NCI-H187 (cell line): ENCODE data around the gene MTTP.

Source experiments
- DNase-seq, 2 experiments: peaks; one replicate each; lab custom pipeline; 2025; lab: John Stamatoyannopoulos, UW

Gene MTTP

DNA sequence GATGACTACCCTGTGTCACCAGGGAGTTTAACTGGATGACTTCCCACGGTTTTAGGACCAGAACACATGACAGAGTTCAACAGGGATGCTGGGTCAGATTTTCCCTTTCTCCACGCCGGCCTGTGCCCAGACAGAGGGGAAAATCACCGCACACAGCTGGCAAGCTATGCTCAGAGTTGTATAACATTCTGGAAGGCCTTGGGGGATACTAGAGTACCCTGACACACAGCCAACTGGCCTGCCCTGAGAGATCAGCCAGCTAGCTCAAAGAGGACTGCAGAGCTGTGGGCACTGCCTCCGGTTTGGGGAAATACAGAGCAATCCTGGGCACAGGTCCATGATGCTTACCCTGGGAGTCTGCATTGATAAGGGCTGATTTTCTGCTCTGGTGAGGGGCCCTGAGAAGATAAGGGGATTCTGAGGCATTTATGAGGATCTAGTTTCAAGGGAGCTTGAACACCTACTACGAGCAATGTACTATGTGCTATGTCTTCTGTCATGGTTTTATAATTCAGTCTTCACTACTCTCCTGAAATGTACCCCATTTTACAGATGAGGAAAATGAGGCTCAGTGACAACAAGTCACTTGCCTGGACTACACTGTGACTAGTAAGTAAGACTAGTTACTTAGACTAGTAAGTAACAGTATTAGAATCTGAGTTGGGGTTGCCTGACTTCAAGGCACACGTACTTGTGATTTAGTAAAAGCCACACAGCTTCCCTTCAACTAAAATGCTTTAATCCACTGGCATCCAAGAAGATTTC lies 68.3 kb downstream of the MTTP start:
- DNase-seq = no peak

DNA sequence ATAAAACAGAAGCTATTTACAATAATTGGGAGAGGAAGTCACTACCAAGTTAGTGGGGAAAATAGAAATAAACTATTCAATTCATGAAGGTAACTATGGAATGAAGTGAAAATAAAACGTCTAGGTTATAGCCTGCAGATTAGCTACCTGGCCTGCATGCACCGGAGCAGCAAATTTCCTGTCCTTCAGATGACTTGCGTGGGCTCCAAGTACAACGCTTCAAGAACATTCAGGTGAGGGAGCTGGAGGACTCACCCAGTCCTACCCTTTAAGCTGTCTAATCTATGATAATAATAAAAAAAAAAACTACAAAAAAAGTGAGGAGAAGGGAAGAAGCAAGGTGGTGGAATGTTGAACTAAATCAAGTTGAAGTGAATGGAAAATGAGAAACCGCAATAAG lies 69.8 kb downstream of the MTTP start:
- DNase-seq = no peak

DNA sequence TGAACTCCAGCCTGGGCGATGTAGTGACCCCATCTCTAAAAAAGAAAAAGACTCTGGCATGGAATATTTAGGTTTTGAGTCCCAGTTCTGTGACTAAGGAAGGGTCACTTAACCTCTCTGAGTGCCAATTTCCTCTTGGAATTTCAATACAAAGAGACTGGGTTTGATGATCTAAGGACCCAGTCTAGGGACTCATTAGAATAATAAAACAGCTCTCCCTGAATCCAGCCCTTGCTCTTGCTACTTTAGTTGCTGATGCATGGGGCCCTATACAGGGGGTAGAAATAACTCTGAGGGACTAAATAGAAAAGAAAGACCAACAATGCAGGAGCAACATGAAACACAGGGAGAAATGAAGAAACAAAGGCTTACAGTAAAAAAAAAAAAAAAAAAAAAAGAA lies 70.4 kb downstream of the MTTP start:
- no peak for DNase-seq

DNA sequence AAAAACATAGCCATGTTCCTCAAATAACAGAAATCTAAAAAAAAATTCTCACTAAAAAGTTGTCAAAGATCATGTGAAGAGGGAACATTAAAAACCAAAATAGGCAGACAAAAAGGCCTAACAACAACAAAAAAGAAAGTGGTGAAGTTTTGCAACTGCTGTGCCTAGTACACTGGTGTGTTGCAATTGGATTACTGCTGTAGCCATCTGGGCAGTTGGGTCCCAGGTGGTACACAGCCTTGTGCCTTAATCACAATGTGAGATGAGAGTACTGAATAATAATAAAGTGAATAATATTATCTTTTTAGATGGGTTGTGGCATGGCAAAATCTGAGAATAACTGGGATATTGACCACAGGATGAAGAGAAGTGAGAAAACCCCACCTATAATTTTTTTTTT lies 71.0 kb downstream of the MTTP start:
- DNase-seq = no peak

DNA sequence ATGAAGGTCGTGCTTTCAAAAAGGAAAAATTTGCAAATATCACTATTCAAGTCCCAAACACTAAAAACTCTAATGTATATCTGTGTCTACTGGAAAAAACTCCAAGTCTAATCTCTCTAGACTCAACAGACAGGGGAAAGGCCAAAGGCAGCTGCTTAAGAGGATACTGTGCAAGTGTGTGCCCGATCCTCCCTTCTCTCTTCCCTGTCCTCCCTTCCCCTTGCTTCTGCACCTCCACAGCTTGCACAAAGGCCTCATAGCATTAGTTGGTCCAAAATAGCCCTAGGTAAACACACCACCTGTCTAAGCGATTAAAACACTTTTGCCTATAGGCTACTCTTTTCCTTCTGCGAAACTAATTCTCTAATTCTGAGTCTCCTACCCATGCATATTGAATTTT lies 72.4 kb downstream of the MTTP start:
- no peak for DNase-seq

DNA sequence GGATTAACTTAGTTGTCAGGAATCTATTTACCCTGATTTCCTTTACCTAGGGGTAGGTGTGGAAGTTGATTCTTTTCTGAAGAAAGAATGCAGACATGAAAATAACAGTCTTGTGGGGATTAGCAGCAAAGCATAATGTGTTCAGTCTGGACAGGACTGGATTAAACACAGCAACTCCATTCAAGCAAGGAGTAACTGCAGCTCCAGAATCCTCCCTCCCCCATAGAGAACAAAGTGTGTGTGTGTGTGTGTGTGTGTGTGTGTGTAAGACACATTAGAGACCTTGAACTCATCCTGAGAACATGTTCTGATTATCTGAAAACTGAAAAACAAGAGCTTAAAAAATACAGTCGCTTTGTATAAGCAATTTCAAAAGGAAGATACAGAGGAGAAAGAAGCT lies 73.7 kb downstream of the MTTP start:
- no peak for DNase-seq

DNA sequence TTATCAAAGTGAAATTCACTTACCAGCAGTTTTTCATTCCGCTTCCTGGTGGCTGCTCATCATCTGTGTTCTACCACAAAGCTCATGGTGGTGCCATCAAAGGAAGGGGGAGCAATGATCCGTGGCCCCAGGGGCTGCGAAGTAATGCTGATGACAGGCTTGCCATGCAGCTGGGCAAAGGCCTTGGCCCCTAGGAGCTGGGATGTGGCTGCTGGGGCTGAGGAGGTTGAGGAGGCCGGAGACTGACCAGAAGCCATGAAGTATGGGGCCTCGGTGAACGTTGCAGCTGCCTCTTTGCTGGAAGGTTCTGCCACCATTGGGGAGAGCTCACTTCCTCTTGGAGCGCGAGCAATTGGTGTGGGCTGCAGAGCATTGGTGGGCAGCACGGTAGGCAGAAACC lies 74.6 kb downstream of the MTTP start:
- DNase-seq = no peak

DNA sequence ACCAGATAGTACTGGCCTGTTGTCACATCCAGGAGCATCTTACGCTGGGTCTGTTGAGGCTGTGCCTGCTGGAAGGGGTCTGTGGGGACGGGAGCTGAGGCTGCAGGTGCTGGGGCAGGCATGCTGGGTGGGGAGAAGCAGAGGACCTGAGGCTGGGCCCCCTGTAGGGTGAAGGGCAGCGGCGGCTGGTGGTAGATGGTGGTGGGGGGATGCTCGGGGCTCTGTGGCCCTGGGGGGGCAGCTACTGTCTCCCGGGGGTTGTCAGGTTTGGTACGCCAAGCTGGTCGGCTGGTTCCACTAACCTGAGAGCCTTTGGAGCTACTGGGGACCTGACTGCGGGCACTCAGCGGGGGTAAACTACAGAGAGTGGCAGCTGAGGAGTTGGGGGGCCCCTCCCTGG lies 75.2 kb downstream of the MTTP start:
- no peak for DNase-seq

DNA sequence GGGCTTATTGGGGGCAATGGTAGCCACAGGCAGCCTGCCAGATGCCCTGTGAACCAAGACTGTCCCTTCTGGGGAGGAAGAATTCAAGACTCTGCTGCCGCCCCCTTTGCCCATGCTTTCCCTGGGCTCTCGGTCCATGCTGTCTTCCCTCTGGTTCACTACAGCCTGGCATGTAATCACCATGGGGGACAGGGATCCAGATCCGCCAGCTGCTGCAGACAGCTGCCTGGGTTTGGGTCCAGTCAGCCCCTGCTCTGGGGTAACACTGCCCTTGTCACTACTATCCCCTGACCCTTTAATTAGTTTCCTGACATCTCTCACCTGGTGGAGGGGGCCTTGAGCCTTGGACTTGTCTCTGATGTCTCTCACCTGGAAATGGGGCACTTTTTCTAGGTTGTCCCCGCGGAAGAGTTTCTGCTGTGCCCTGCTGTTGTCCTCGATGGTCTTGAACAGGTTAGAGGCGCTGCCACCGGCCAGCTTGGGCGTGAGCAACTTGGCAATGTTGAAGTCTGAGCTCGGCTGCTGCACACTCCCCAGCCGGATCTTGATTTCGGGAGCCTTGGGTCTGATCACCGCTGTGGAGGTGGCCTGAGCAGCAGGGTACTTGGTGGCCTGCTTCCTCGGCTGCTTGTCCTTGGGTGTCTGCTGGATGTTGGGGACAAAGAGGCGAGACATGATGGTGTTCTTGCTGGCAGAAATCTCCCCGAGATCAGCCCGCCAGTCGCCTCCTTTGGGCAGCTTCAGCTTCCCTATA lies 76.6 kb downstream of the MTTP start:
- DNase-seq = no peak

DNA sequence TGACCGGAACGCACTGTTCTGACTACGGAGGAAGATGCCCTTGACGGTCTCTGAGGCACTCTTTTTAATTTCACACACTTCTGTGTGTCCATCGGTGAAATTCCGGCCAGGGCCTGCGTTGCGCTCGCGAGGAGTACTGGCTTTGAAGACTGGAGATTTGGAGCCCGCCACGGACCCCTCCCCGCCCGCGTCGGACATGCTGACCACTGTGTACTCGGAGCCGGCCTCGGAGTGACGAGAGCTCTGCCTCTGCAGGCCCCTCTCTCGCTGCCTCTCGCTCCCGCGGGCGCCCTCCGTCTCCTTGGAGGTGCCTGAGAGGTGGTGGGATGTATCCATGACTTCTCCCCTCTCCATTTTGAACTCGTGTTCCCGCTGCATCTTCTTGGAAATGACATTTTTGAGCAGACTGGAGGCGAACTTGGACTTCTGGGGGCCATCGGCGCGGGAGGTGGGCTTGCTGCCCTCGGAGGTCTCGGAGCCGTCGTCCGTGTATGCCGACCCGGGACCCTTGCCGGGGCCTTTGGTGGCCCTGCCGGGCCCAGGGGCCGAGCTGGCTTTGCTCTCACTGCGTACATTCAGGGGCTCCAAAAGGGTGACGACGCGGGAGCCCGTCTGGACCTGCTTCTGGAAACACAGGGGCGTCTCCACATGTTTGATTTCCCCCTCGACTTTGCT lies 77.3 kb downstream of the MTTP start:
- no peak for DNase-seq

DNA sequence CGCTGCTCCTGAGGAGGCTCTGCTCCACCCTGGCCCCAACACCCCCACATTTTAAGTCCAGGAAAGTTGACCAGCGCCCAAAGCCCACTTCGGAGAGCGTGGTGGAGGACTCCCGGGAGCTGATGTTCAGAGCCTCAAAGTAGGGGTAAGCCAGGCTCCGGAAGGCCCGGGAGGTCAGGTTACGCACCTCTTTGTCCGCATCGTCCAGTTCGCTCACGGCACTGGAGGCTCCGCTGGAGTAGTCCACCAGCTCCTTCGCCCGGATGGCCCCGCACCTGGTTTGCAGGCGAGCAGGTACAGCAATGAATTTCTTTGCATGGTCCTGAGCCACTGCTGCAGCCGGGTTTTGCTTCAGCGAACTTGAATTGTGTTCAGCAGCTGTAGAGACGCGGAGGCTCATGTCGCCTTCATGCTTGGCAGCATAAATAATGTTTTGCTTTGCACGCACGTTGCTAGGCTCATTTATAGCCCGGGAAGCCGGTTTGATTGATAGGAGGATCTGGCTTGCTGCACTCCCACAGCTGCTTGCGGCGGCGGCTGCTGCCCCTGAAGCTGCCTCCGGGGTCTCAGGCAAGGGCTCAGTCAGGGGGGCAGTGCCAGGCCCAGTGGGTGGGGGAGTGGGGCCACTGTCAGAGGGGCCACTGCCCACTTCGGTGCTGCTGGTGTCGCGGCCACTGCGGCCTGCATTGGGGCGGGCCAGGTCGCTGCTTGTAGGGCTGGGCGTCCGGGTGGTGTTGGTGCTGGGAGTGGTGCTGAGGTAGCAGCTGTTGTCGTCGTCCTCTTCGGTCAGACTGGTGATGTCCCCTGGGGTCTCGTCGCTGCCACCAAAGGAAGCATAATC lies 78.2 kb downstream of the MTTP start:
- DNase-seq = no peak

DNA sequence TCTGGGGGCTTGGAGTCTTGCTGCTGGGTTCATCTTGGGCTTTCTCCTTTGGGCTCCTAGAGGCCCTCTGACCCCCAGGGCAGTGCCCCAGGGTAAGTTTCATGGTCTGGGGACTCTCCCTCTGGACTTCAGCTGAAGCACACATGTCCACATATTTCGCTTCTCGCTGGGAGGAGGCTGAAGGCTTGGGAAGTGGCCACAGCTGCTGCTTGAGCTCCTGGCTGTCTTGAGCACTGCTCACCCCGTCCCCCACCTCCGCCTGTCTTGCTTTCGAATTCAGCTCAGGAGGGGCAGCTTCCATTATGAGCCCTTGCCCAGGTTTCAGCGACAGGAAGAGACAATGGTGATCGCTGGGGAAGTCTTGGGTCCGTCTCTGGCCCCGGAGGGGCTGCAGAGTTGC lies 79.3 kb downstream of the MTTP start:
- no peak for DNase-seq

DNA sequence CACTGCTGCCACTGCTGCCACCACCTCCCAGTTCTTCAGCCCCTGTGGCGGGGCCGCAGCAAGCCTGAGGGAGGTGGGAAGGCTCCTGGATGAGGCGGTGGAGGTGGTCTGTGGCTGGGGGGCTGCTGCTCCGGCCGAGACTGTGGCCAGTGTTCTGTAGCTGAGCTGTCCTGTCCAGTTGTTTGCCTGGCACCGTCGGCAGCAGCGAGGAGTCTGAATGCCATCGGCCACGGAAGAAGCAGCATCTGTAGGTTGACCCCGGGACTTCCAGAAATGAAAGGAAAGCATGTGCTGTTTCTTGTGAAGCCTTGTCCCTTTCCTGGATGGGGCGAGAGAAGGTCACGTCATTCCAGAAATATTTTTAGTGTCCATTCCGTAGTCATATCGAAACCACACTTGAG lies 79.7 kb downstream of the MTTP start:
- DNase-seq = no peak

DNA sequence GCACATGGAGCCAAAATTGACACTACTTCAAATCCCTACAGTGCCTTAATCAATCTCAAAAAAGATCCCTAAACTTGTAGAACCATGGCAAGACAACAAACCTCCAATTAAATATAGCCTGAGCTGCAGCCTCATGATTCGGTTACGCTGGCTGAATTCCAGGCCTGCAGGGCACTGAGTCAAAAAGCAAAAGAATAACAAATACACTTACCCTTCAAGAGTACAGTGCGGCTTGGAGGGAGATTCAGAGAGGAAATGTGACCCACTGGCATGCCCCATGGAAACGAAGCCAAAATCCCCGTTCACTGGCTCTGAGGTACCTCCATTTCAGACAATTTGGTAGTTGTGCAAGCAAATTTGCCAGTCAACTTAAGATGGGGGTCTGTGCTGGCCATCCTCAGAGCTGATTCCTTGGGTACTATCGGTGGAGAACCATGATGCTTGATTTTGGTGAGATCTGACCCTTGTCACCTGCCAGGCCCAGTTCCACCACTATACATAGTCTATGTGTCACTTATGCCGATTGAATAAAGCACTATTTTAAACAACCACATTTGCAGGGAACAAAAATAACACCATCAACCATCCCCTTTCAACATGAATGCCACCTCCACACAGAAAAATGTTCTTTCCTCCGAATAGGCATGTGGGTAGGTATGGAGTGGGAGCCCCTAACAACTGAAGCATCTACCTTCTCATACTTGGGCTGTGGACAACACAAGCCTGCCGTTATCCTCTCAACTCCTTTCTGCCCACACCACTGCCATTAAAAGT lies 80.9 kb downstream of the MTTP start:
- DNase-seq = no peak

DNA sequence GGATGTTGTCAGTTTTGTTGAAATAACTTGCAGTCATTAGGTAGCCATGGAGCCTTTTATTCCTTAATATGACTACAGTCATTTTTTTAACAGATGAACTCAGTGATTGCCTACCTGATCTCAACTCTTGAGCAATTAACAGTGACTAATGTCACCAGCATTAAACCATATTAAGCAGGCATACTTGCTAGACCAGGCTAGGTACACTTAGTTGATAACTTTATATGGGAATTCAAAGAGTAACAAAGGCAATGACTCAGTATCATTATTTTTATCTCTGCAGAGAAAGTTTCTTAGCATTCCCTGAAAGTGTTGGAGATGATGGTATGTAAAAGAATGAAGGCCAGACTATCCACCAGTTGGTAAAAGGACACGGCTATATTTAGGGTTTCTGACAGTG lies 83.2 kb downstream of the MTTP start, which contains the start of gene C4orf54:
C4orf54 (minus strand) TSS at position 31 of the 400 bp plus-strand sequence. CDS start 3,180 bp downstream, outside the sequence.
- DNase-seq = no peak

DNA sequence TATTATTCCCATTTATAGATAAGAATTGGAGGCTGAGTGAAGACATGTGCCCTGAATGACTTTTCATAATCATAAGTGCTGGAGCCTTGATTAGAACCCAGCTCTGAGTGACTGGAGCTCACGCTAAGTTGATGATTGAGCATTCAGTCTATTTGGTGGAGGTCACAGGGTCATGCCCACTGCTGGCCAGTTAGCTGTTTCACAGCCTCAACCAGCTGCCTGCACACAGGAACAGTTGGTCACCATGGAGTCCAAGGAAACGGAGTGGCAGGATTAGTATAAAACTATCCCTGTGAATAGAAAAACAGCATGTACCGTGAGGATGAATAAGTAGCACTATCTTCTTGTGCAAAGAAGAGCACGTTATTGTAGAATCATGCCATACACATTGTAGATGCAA lies 84.0 kb downstream of the MTTP start:
- DNase-seq = no peak

DNA sequence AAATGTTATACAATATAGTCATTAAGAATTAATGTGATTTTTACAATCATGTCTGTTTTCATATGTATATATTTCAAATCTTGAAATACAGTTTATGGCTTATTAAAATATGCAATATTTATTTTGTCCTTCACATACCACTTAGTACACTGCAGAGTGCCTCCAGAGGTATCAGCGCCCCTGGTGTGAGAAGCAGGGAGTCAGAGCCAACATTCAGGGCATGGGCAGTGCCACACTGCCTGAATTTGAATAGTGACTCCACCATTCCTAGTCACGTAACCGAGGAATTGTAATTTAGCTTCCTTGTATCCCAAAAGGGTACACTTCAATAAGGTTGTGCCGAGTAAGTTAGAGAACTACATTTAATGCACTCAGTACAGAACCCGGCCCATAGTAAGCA lies 87.3 kb downstream of the MTTP start:
- DNase-seq = no peak

DNA sequence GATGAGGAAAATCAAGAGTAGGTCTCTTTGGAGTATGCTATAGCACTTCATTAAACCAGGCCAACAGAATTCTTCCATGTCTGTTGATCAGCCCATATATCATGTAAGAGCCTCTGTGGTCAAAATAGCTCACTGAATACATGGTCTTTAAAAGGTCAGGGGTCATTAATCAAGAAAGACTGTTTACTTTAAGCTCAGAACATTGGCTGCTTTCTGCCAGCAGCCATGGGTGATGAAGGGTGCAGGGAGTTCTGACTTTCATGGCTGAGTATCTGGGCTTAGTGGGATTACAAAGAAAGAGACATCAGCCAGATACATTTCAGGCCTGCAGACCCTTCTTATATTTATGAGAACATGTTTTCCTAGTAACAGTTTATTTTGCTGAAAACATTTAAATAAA lies 90.1 kb downstream of the MTTP start:
- no peak for DNase-seq

DNA sequence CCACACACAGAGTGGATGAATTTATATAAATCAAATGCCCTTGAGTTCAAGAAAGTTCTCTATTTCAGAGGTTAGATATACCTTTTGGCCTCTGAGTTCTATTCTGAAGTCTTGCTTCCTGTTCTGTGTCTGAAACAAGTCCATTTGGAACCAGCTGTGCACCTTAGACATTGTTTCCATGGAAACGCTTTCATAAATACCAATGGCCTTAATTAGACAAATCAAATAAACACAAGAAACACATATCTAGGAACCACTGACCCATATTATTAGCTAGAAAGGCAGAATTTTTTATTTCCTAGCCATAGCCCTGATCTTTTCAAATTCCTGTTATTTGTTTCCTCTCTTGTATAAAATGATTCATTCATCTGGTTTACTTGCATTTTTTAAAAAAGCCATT lies 91.4 kb downstream of the MTTP start:
- no peak for DNase-seq

DNA sequence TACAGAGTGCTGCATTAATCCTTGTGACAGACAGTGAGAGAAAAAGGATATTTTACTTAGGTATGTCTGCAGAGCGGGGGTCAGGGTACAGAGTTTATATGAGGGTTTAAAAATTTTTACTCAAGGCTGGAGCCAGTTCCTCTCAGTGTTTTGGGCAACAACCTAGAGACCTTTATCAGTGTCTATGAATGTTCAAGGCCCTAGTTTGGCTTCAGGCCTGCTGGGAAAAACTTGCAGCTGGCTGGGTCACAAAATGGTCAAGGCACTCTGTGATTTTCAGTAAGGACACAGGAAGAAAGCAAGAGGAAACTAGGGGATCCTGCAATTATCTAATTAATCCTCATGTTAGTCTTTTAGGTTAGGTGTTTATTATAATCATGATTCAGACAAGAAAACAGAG lies 93.8 kb downstream of the MTTP start:
- no peak for DNase-seq

DNA sequence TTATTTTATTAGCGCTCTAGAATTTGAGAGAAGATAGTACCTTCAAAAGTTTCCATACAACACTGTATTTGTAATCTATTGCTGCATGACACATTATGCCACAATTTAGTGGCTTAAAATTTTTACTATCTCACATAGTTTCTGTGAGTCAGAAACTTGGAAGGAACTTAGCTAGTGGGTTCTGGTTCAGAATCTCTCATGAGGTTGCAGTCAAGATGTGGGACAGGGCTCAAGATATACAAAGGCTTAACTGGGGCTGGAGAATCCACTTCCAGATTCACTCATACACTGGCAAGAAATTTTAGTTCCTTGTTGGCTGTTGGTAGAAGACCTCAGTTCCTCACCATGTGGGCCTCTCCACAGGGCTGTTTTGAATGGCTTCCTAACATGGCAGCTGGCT lies 94.5 kb downstream of the MTTP start:
- no peak for DNase-seq
